ENCODE results near the gene GSTM3. TPM values are rescaled to one million over a fixed set of nuclear protein-coding genes. Genes with fewer than 3 reads are reported as not detected.
A peak's percentile ranks its signal among the peaks of the same experiment; 100 is the strongest.
"Not testable (repeated sequence)": the region's sequence is repeated elsewhere in the genome, so short reads cannot be mapped to it uniquely, and the experiment has no call there.

The GSTM3 gene
- polyA plus RNA-seq, 6 donors from 2014 or later, result 0.14 to 8.0 (median 2.1) TPM; not detected in 1

- H3K36me3 Mint-ChIP-seq, result peaks cover 10 to 30% of the 10 kb centered on the region in 2 donors
- H3K27me3 Mint-ChIP-seq, result peaks cover 12 to 31% (median 16%) of the 10 kb centered on the region in 3 donors
- not testable (repeated sequence) for H3K27ac Mint-ChIP-seq
Measured at GRCh38 chr1:109709822-109710221, 31.0 kb downstream of the GSTM3 start.

GRCh38 chr1:109708949-109709348 lies 31.9 kb downstream of the GSTM3 start:
- Mint-ChIP-seq H3K27me3 (peaks cover 4 to 22% (median 7%) of the 10 kb centered on the region in 3 donors), H3K9me3 (peaks cover 7 to 27% (median 18%) of the 10 kb centered on the region in 7 donors), H3K36me3 (peaks cover 10 to 38% of the 10 kb centered on the region in 2 donors)
- not testable (repeated sequence) for H3K4me1 Mint-ChIP-seq; DNase-seq; H3K27ac Mint-ChIP-seq; H3K4me3 Mint-ChIP-seq; ATAC-seq (ENCODE audit: low read depth in 2 of 2)

More at GRCh38 chr1:109709822-109710221, 31.0 kb downstream of the GSTM3 start:
- not testable (repeated sequence) for DNase-seq; ATAC-seq (ENCODE audit: low read depth in 2 of 2); H3K4me1 Mint-ChIP-seq; H3K4me3 Mint-ChIP-seq
- H3K9me3 Mint-ChIP-seq, result peaks cover 5 to 22% (median 15%) of the 10 kb centered on the region in 7 donors

GRCh38 chr1:109705411-109705810 lies 35.4 kb downstream of the GSTM3 start:
- no peaks in the 10 kb centered on the region for H3K27me3 Mint-ChIP-seq
- H3K9me3 Mint-ChIP-seq, result peaks cover 7 to 37% (median 26%) of the 10 kb centered on the region in 7 donors
- H3K36me3 Mint-ChIP-seq, result peaks cover 16 to 46% of the 10 kb centered on the region in 2 donors
- no peak for ATAC-seq (ENCODE audit: low read depth in 2 of 2)
- no peaks in the 10 kb centered on the region for H3K4me1 Mint-ChIP-seq
- no peak overlapping the region for H3K27ac Mint-ChIP-seq
- DNase-seq, result no peak
- peak overlapping the region in 1 of 8 donors; percentile 56 for H3K4me3 Mint-ChIP-seq

- DNase-seq (no peak), ATAC-seq (ENCODE audit: low read depth in 2 of 2) (no peak)
- Mint-ChIP-seq H3K27me3 (no peaks in the 10 kb centered on the region), H3K4me1 (no peaks in the 10 kb centered on the region), H3K36me3 (peaks cover 11 to 39% of the 10 kb centered on the region in 2 donors), H3K27ac (peak overlapping the region in 1 of 6 donors; percentile 58), H3K9me3 (peaks cover 4 to 32% (median 23%) of the 10 kb centered on the region in 7 donors), H3K4me3 (no peak overlapping the region)
Measured at GRCh38 chr1:109704173-109704572, 36.7 kb downstream of the GSTM3 start.

GRCh38 chr1:109702940-109703339 lies 37.9 kb downstream of the GSTM3 start:
- Mint-ChIP-seq H3K27ac (peak overlapping the region in 1 of 6 donors; percentile 80), H3K9me3 (peaks cover 3 to 23% (median 14%) of the 10 kb centered on the region in 7 donors), H3K36me3 (peaks cover 5 to 28% of the 10 kb centered on the region in 2 donors)
- ATAC-seq (ENCODE audit: low read depth in 2 of 2); DNase-seq; H3K4me1 Mint-ChIP-seq; H3K4me3 Mint-ChIP-seq; H3K27me3 Mint-ChIP-seq: not testable (repeated sequence)

DNA sequence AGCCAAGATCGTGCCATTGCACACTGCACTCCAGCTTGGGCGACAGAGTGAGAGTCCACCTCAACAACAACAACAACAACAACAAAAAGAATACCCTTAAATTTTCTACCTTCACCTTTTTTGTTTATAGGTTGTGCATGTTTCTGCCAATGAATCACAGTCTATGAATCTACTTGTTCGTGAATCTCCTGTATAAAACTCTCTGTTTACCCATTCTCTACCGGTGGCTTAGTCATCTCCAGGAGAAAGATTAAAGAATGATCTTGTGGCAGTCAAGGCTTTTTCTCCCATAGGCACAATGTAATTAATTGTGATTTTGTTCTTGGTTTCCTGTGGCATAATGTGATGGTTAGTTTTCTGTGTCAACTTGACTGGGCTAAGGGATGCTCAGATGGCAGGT lies 43.0 kb downstream of the GSTM3 start:
- H3K36me3 Mint-ChIP-seq; H3K4me1 Mint-ChIP-seq; H3K4me3 Mint-ChIP-seq; H3K9me3 Mint-ChIP-seq; DNase-seq; ATAC-seq (ENCODE audit: low read depth in 2 of 2); H3K27me3 Mint-ChIP-seq: not testable (repeated sequence)
- H3K27ac Mint-ChIP-seq, result peak overlapping the region in 1 of 6 donors; percentile 32

GRCh38 chr1:109697066-109697465 lies 43.8 kb downstream of the GSTM3 start:
- no peak for DNase-seq
- no peaks in the 10 kb centered on the region for H3K9me3 Mint-ChIP-seq
- no peak overlapping the region for H3K27ac Mint-ChIP-seq
- ATAC-seq (ENCODE audit: low read depth in 2 of 2), result no peak
- no peak overlapping the region for H3K4me3 Mint-ChIP-seq
- H3K36me3 Mint-ChIP-seq, result no peaks in the 10 kb centered on the region
- no peaks in the 10 kb centered on the region for H3K27me3 Mint-ChIP-seq
- H3K4me1 Mint-ChIP-seq, result no peaks in the 10 kb centered on the region

- H3K4me3 Mint-ChIP-seq; ATAC-seq (ENCODE audit: low read depth in 2 of 2); DNase-seq; H3K9me3 Mint-ChIP-seq; H3K27ac Mint-ChIP-seq; H3K4me1 Mint-ChIP-seq; H3K27me3 Mint-ChIP-seq; H3K36me3 Mint-ChIP-seq: not testable (repeated sequence)
Measured at GRCh38 chr1:109695138-109695537, 45.7 kb downstream of the GSTM3 start.

DNA sequence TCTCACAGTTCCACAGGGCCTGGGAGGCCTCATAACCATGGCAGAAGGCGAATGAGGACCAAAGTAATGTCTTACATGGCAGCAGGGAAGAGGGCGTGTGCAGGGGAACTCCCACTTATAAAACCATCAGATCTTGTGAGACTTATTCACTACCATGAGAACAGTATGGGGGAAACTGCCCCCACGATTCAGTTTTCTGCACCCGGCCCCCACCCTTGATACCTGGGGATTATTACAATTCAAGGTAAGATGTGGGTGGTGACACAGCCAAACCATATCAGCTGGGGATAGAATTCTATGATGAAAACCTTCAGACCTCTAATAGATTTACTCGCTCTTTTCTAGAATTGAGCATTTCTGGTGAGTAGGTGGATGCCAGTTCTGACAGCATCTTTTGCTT lies 46.4 kb downstream of the GSTM3 start:
- ATAC-seq (ENCODE audit: low read depth in 2 of 2); DNase-seq; H3K9me3 Mint-ChIP-seq; H3K4me1 Mint-ChIP-seq; H3K27ac Mint-ChIP-seq; H3K4me3 Mint-ChIP-seq; H3K27me3 Mint-ChIP-seq; H3K36me3 Mint-ChIP-seq: not testable (repeated sequence)

GRCh38 chr1:109691759-109692158 lies 49.1 kb downstream of the GSTM3 start:
- no peak for ATAC-seq (ENCODE audit: low read depth in 2 of 2)
- Mint-ChIP-seq H3K27ac (no peak overlapping the region), H3K36me3 (no peaks in the 10 kb centered on the region)

GRCh38 chr1:109689844-109690405 lies 50.9 kb downstream of the GSTM3 start:
- Mint-ChIP-seq H3K36me3 (no peaks in the 10 kb centered on the region), H3K4me3 (peak overlapping the region in 5 of 8 donors; percentile 25 to 90 (median 30)), H3K27ac (peak overlapping the region in 1 of 6 donors; percentile 85), H3K27me3 (no peaks in the 10 kb centered on the region), H3K4me1 (peaks cover 0 to 6% (median 0%) of the 10 kb centered on the region in 3 donors), H3K9me3 (peaks cover 0 to 3% (median 0%) of the 10 kb centered on the region in 7 donors)
- DNase-seq, result no peak
- ATAC-seq (ENCODE audit: low read depth in 2 of 2), result no peak

More at GRCh38 chr1:109691759-109692158, 49.1 kb downstream of the GSTM3 start:
- Mint-ChIP-seq H3K9me3 (no peaks in the 10 kb centered on the region), H3K4me3 (peak overlapping the region in 1 of 8 donors; percentile 24), H3K27me3 (no peaks in the 10 kb centered on the region), H3K4me1 (peaks cover 0 to 6% (median 0%) of the 10 kb centered on the region in 3 donors)
- no peak for DNase-seq

DNA sequence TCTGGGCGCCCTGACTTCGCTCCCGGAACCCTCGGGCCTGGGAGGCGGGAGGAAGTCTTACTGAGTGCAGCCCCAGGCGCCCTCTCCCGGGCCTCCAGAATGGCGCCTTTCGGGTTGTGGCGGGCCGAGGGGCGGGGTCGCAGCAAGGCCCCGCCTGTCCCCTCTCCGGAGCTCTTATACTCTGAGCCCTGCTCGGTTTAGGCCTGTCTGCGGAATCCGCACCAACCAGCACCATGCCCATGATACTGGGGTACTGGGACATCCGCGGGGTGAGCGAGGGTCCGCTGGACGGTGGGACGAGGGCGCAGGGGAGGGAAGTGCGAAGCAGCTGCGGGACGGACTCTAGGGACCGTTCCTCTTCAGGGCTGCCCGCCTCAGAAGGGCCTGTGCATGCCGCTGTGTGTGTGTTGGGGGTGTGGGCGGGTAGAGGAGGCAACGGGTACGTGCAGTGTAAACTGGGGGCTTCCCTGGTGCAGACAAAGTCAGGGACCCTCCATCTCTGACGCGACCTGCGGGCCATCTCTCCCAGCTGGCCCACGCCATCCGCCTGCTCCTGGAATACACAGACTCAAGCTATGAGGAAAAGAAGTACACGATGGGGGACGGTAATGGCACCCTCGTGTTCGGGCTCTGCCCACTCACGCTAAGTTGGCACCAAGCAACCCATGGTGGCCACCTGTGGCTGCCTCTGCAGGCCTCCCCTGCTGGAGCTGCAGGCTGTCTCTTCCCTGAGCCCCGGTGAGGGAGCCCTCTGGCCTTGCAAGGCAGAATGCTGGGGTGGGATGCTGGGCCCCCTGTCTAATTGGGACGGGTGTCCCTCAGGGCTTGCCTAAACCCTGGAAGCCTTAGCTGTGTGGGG lies 53.0 kb downstream of the GSTM3 start, which contains the start of gene GSTM1:
TSS of gene GSTM1 (plus strand) at position 177 of the 859 bp plus-strand sequence. CDS start at position 234, 57 bp downstream.
- DNase-seq (no peak), ATAC-seq (ENCODE audit: low read depth in 2 of 2) (peak; percentile 99)
- H3K4me3 Mint-ChIP-seq, result peak within 1 kb of the TSS in 6 of 8 donors; percentile 80 to 93 (median 90)
- H3K4me1 Mint-ChIP-seq, result peaks cover 0 to 9% (median 0%) of the 10 kb centered on the region in 3 donors
- H3K27me3 Mint-ChIP-seq, result no peaks in the 10 kb centered on the region
- H3K9me3 Mint-ChIP-seq, result peaks cover 0 to 6% (median 0%) of the 10 kb centered on the region in 7 donors
- no peaks in the 10 kb centered on the region for H3K36me3 Mint-ChIP-seq
- peak within 1 kb of the TSS in 4 of 6 donors; percentile 44 to 82 (median 73) for H3K27ac Mint-ChIP-seq

DNA sequence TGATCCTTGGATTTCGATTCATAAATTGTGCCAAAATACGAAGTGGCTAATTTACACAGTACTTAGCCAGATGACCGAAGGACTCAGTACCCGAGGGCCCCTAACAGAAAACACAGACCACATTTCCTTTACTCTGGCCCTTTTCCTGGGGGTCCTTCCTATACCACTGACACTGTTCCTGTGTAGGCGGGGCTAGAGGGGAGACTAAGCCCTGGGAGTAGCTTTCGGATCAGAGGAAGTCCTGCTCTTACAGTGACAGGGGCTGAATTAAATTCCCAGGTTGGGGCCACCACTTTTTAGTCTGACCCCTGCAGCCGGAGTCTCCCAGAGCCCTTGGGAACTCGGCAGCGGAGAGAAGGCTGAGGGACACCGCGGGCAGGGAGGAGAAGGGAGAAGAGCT lies 53.7 kb downstream of the GSTM3 start:
- H3K36me3 Mint-ChIP-seq, H3K4me1 Mint-ChIP-seq, H3K27me3 Mint-ChIP-seq, H3K9me3 Mint-ChIP-seq, DNase-seq: not testable (repeated sequence)
- H3K27ac Mint-ChIP-seq, result peak overlapping the region in 3 of 6 donors; percentile 62 to 82 (median 70)
- peak in 1 of 2 donors; percentile 11 for ATAC-seq (ENCODE audit: low read depth in 2 of 2)
- H3K4me3 Mint-ChIP-seq, result peak overlapping the region in 6 of 8 donors; percentile 80 to 93 (median 90)
